Adrenal gland (tissue), 12 donors: ENCODE measurements around the gene BRSK2. TPM values are rescaled to one million over a fixed set of nuclear protein-coding genes. Genes with fewer than 3 reads are reported as not detected.
A peak's percentile ranks its signal among the peaks of the same experiment; 100 is the strongest.

Source experiments
- DNase-seq, 7 donors: peaks; one replicate each; pipeline ENCODE4 v3.0.0-alpha.2; 2019 to 2020
- H3K27ac ChIP-seq, 5 donors: fragments of 200-600 bp; sonication (generic) in 4 of 5; 1 replicate in 3 of 5; 2 replicates in 2 of 5; pipeline versions ENCODE4 v1.5.1 to v1.8.0; 2016 to 2020; ENCODE audit warnings: mild to moderate bottlenecking in 1 of 5
- H3K27me3 ChIP-seq: fragments of 200-600 bp; 2 replicates; pipeline ENCODE4 v1.8.0; 2021
- H3K36me3 ChIP-seq, 2 donors: fragments of 200-600 bp; replicated peaks in 1 of 2; 1 replicate in 1 of 2; 2 replicates in 1 of 2; pipeline versions ENCODE4 v1.5.1 to v1.8.0; 2018 to 2022
- H3K4me1 ChIP-seq, 2 donors: fragments of 200-600 bp; replicated peaks in 1 of 2; 1 replicate in 1 of 2; 2 replicates in 1 of 2; pipeline versions ENCODE4 v1.5.1 to v1.8.0; 2018 to 2021
- H3K4me3 ChIP-seq, 4 donors: fragments of 200-600 bp; sonication (generic) in 3 of 4; one replicate each; pipeline ENCODE4 v1.5.1; 2016 to 2018
- H3K9me3 ChIP-seq, 3 donors: fragments of 200-600 bp; sonication (generic) in 1 of 3; replicated peaks in 1 of 3; 1 replicate in 2 of 3; 2 replicates in 1 of 3; pipeline versions ENCODE4 v1.5.1 to v1.8.0; 2016 to 2021
- POLR2A ChIP-seq, 2 donors: fragments of 450-650 bp; IDR thresholded peaks; one replicate each; pipeline ENCODE4 v1.6.1; 2017; ENCODE audit warnings: antibody characterized with exemption in 2 of 2, mild to moderate bottlenecking in 2 of 2, moderate library complexity in 1 of 2
- WGBS, 4 donors: extraction: QIAGEN DNeasy Blood & Tissue Kit in 2 of 4; methylation state at CpG; one replicate each; pipeline versions ENCODE4 v1.1.5 to v1.1.7; 2013 to 2017; 5-methylcytosine and 5-hydroxymethylcytosine counted together
- intact Hi-C, 2 donors: fragments of 100-400 bp; cut with DNase I; formaldehyde crosslinking; loops; one replicate each; pipeline versions ENCODE4 v1.14.1 to v1.15.0; 2022 to 2023
- polyA plus RNA-seq, 3 donors: library from polyadenylated mRNA; stranded (reverse); fragments of 200-250 nt in 2 of 3; fragments of 350-450 nt in 1 of 3; fragmentation: Illumina TruSeq in 1 of 3; extraction: RNeasy Lipid Tissue Mini Kit (QIAGEN cat#74804) in 1 of 3; gene quantifications; one replicate each; pipeline ENCODE4 v1.2.3, GENCODE V29; 2013 to 2014
- total RNA-seq, 9 donors: library from RNA; depleted of rRNA in 4 of 9; stranded (reverse); fragments of >200 nt in 4 of 9; fragments of 120-200 nt in 1 of 9; fragmentation: NEBNext Ultra II Directional in 1 of 9; extraction: Animal tissue kit (Norgen Biotek cat#: 25700) in 1 of 9; gene quantifications; one replicate each; pipeline versions ENCODE4 v1.1.0 to v1.2.4, GENCODE V29; 2013 to 2023
- TF ChIP-seq, protein P1 (sequence below), 6 experiments: fragments of 450-650 bp in 4 of 6; fragments of 200-600 bp in 2 of 6; sonication (generic) in 1 of 6; IDR thresholded peaks; 1 replicate in 5 of 6; 2 replicates in 1 of 6; pipeline versions ENCODE4 v1.5.1 to v1.8.0; 2016 to 2021; ENCODE audit warnings: antibody characterized with exemption in 6 of 6, mild to moderate bottlenecking in 2 of 6, moderate library complexity in 1 of 6
- donor health status: healthy with polysubstance abuse.
- donor health status: Bipolar disorder and iron deficiency.
- donor health status: DM: yes; HTN: yes; CAD: no.
- donor health status: DM: no; HTN: no; CAD: no.
- donor health status: DM: no; HTN: no; CAD: no.
- donor health status: DM: yes; HTN: yes; CAD: no.

The BRSK2 gene
- total and polyA plus RNA-seq, 12 donors, result 0.18 to 24.5 (median 1.4) TPM; not detected in 1

DNA sequence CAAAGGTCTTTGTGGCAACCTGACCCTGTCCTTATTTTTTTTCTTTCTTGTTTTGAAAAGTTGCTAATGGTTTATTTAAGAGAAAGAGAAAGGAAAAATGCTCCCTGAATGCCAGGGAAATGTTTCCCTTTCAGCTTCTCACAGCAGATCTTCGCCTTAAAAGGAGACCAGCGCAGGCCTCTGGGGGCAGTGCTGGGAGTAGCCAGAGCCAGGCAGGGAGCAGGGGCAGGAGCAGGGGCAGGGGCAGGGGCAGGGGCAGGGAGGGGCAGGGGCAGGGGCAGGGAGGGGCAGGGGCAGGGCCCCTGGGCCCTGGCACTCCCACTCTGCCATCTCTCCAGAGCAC, 91.7 kb downstream of the BRSK2 start:
- 92 to 100% (median 97%) methylated on average over 2 of the region's 2 CpGs for WGBS, 4 donors
- intact Hi-C loops, result no loop called here
- DNase-seq, result no peak
- Histone ChIP-seq H3K27ac (peak overlapping the region in 1 of 5 donors; percentile 49), H3K4me3 (no peak overlapping the region), H3K4me1 (peaks cover 7 to 18% of the 10 kb centered on the region in 2 donors), H3K36me3 (peaks cover 0 to 26% of the 10 kb centered on the region in 2 donors), H3K9me3 (no peaks in the 10 kb centered on the region), H3K27me3 (no peaks in the 10 kb centered on the region)
- TF ChIP-seq POLR2A (IDR thresholded peaks at IDR 0.05), result no peak
- TF ChIP-seq, protein P1, sequence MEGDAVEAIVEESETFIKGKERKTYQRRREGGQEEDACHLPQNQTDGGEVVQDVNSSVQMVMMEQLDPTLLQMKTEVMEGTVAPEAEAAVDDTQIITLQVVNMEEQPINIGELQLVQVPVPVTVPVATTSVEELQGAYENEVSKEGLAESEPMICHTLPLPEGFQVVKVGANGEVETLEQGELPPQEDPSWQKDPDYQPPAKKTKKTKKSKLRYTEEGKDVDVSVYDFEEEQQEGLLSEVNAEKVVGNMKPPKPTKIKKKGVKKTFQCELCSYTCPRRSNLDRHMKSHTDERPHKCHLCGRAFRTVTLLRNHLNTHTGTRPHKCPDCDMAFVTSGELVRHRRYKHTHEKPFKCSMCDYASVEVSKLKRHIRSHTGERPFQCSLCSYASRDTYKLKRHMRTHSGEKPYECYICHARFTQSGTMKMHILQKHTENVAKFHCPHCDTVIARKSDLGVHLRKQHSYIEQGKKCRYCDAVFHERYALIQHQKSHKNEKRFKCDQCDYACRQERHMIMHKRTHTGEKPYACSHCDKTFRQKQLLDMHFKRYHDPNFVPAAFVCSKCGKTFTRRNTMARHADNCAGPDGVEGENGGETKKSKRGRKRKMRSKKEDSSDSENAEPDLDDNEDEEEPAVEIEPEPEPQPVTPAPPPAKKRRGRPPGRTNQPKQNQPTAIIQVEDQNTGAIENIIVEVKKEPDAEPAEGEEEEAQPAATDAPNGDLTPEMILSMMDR (IDR thresholded peaks at IDR 0.05), result no peak

DNA sequence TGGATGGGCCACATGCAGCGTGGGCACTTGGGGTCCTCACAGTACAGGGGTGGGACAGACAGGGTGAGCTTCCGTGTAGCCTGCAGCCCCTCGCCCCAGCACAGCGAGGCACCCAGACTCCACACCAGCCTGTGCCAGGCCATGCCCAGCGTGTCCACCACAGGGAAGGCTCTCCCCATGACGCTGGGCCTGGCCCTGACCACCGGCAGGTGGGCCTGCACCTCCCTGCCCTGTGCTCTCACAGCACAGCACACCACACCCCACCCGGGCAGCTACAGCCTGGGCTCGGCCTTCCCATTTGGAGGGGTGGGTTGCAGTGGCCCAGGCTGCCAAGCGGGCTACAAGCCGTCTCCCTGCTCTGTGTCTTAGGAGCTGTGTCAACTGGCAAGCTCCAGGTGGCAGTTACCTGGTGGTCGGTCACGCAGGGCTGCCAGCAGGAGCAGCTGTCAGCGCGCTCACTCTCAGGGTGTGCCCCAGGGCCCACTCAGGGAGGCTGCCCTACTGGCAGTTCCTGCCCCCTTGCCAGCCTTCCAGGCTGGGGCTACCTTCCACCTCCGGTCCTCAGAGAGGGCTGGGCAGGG, 92.2 kb downstream of the BRSK2 start:
- intact Hi-C loops, result no loop called here
- TF ChIP-seq POLR2A (IDR thresholded peaks at IDR 0.05), result no peak
- TF ChIP-seq, protein P1 (IDR thresholded peaks at IDR 0.05), result no peak
- peak overlapping the region in 1 of 5 donors; percentile 49 for H3K27ac ChIP-seq
- H3K27me3 ChIP-seq, result no peaks in the 10 kb centered on the region
- WGBS, 4 donors, result 86 to 96% (median 94%) methylated on average over 4 to 16 of the region's 16 CpGs
- H3K36me3 ChIP-seq, result peaks cover 0 to 21% of the 10 kb centered on the region in 2 donors
- no peaks in the 10 kb centered on the region for H3K9me3 ChIP-seq
- no peak overlapping the region for H3K4me3 ChIP-seq
- H3K4me1 ChIP-seq, result peaks cover 12 to 22% of the 10 kb centered on the region in 2 donors
- DNase-seq, result no peak

DNA sequence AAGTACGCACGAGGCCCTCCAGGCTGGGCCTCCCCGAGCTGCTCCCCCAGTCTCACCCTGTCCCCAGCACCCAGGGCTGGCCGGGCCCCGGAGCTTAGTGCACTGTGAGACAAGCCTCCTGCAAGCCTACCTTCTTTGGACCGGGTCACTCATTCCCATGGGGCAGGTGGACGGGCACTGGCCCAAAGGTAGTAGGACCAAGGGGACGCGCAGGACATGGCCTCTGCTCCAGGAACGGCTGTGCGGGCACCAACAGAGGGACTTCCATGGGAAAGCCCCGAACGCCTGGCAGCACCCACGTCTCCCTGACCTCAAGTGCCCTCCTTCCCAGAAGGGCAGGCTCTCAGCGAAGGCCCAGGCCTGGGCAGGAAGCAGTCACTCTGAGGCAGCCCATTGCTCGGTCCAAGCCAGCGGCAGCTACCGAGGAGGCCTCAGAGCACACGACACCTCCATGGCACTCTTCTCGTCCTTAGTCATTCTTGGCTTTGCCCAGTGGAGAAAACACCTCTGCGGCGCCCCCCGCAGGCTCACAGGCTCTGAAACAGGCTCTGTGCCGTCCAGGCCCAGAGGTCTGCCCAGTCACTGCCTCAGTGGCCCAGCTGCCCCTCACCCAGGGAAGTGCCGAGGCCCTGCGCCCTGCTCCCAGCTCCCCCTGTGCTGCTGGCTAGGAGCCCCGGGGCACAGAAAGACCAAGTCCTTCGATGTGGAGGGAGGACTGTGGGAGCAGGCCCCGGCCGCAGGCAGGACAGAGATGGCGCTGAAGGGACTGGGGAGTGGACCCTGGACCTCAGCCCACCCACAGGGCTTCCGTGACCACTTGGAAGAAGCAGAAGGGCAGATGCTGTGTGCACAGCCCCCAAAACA, 93.1 kb downstream of the BRSK2 start:
- intact Hi-C loops, result no loop called here
- peaks cover 20 to 31% of the 10 kb centered on the region in 2 donors for H3K4me1 ChIP-seq
- H3K27me3 ChIP-seq, result no peaks in the 10 kb centered on the region
- 81 to 89% (median 87%) methylated on average over 9 to 32 of the region's 32 CpGs for WGBS, 4 donors
- peak overlapping the region in 2 of 5 donors; percentile 26 to 49 for H3K27ac ChIP-seq
- H3K4me3 ChIP-seq, result no peak overlapping the region
- peaks cover 0 to 15% of the 10 kb centered on the region in 2 donors for H3K36me3 ChIP-seq
- TF ChIP-seq, protein P1 (IDR thresholded peaks at IDR 0.05), result no peak
- TF ChIP-seq POLR2A (IDR thresholded peaks at IDR 0.05), result no peak
- DNase-seq, result peak in 1 of 7 donors; percentile 16
- H3K9me3 ChIP-seq, result no peaks in the 10 kb centered on the region

DNA sequence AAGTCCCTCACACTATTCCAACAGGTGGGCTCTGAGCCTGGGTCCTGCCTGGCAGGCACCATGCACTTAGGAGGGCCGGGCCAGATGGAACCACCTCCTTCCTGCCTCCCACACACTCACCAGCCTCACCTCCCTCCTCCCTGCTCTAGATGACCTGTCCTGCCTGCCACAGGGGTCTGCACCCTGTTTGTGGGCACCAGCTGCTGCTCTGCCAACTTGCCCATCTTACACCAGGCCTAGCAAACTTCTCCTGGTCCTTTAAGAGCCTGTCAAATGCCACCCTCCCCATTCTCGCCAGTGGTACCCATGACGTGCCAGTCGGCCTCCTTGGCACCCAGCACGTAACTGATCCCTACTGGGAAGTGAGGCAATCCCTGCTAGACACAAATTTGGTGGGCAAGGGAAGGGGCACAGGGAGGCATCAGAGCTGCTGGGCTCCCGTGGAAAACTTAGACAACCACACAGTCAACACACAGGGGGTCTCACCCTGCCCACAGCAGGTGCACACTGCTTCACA, 93.8 kb downstream of the BRSK2 start:
- Histone ChIP-seq H3K27me3 (no peaks in the 10 kb centered on the region), H3K9me3 (no peaks in the 10 kb centered on the region), H3K4me1 (peaks cover 20 to 34% of the 10 kb centered on the region in 2 donors), H3K4me3 (no peak overlapping the region), H3K27ac (peak overlapping the region in 2 of 5 donors; percentile 20 to 26), H3K36me3 (peaks cover 0 to 15% of the 10 kb centered on the region in 2 donors)
- 56 to 78% (median 71%) methylated on average over 5 to 6 of the region's 6 CpGs for whole genome bisulfite sequencing, 4 donors
- intact Hi-C loops, result no loop called here
- DNase-seq, result no peak
- no peak for TF ChIP-seq POLR2A (IDR thresholded peaks at IDR 0.05)
- TF ChIP-seq, protein P1 (IDR thresholded peaks at IDR 0.05), result no peak
